GM18870 (cell line): ENCODE results near the gene NKIRAS2.

Experiments used
- ATAC-seq: cut with Tn5 transposase; IDR thresholded peaks from one replicate; pipeline ENCODE4 v1.9.1; 2021; ENCODE audit warnings: moderate library complexity; ENCODE audit not compliant: unreplicated experiment

NKIRAS2 gene

GRCh38 chr17:42019509-42020404, at the start of gene NKIRAS2:
Gene NKIRAS2 (plus strand): TSS chr17:42020090. CDS start chr17:42021578, 1,488 bp downstream.
- no peak for ATAC-seq

GRCh38 chr17:41970901-41971331, 49.0 kb upstream of the NKIRAS2 start:
- no peak for ATAC-seq

- ATAC-seq = no peak
These were observed 48.0 kb upstream of the NKIRAS2 start for GRCh38 chr17:41971721-41972523.

DNA sequence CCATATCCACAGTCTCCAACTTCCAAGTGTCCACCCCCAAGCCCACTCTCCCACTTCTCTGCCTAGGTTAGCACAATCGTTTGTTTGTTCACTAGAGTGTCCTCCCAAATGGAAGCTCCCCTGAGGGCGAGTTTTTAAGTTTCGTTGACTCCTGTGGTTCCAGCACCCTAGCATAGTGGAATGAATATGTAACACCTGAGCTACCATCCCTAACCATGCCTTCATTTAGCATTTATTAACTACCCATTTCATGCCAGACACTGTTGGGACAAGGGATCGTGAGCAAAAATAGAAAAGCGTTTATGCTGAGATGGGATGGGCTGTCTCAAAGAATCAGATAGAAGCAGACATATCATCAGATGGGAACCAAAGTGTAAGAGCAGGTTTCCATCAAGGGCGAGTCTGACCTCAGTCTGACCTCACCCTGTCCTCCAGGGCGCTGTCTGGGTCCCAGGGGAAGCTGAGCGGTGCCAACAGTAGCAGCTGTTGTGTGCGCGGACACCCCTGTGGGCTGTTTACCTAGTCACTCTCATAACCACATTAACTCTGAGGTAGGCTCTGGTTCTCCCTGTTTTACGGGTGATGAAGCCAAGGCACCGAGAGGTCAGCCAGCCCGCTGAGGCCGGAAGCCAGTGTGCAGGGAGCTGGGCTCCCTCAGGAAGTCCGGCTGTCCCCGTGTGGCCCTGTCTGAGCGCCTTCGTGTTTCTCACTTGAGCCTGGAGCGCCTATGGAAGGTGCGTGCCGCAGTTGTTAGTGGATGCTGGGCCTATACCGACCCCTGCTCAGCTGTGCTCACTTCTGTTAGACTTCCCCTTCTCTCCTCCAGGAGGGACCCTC, 47.1 kb upstream of the NKIRAS2 start:
- no peak for ATAC-seq

DNA sequence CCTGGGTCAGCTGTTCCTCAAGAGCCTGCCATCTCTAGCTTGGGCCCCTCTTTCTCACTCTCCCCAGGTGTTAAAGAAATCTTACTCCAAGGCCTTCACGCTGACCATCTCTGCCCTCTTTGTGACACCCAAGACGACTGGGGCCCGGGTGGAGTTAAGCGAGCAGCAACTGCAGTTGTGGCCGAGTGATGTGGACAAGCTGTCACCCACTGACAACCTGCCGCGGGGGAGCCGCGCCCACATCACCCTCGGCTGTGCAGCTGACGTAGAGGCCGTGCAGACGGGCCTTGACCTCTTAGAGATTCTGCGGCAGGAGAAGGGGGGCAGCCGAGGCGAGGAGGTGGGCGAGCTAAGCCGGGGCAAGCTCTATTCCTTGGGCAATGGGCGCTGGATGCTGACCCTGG, 46.5 kb upstream of the NKIRAS2 start:
- no peak for ATAC-seq

- no peak for ATAC-seq
These were observed 45.9 kb upstream of the NKIRAS2 start for GRCh38 chr17:41974031-41974430.

DNA sequence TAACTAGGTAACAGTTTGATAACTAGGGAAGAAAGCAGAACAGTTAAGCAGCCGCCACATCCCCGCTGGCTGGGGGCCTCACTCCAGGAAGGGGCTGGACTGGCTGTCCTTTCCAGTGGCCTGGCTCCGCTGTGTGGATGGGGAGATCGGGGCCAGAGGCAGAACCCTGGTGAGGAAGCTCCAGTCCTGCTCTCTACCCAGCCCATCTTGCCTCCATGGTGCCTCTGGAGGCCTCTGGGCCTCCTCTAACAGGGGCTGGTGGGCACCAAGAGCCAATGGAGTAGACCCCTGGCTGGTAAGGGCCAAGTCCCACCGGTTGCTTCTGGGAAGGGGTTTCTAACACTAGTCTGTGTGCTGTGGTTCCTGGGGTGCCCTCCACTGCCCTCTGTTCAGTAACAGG, 45.2 kb upstream of the NKIRAS2 start:
- no peak for ATAC-seq

DNA sequence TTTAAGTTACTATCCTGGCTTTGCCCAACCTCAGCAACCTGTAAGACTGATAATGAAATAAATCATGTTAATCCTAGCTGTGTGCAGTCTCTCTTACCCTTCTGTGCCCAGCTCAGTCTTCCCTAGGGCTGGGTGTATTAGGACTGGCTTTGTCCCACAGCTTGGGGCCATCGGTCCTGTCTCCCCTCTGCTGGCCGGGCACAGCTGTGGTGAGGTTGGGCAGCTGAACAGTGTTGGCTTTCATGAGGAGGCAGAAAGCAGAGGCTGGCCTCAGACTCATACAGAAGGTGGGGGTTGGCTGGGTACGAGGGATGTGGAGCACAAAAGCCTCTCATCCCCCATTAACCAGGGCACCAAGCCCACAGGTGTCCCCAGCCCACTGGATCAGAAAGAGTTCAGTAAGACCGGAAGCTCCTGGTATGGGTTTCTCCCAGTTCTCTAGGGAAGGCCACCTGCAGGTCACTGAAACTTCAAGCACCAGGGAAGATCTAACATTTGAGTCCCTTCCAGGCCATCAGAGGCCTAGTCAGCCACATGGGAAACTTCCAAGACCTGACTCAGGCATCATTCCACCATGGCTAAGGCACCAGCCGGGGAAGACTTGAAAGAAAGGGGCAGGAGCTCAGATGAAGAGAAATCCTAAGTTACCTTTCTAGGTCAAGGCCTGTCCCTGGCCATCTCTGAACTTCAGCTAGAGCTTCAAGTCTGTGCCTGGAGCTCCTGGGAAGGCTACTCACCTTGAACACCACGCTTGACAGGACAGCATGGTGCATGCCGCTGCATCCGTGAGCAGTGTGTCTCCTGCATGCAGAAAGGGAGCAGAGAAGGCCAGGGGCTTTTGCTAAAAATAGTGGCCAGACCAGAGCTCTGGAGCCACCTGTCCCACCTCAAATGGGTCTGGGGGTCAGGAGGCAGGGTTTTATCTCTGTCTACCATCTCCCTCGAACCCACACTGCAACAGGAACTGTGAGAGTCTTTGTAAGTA, 44.5 kb upstream of the NKIRAS2 start:
- ATAC-seq = no peak

DNA sequence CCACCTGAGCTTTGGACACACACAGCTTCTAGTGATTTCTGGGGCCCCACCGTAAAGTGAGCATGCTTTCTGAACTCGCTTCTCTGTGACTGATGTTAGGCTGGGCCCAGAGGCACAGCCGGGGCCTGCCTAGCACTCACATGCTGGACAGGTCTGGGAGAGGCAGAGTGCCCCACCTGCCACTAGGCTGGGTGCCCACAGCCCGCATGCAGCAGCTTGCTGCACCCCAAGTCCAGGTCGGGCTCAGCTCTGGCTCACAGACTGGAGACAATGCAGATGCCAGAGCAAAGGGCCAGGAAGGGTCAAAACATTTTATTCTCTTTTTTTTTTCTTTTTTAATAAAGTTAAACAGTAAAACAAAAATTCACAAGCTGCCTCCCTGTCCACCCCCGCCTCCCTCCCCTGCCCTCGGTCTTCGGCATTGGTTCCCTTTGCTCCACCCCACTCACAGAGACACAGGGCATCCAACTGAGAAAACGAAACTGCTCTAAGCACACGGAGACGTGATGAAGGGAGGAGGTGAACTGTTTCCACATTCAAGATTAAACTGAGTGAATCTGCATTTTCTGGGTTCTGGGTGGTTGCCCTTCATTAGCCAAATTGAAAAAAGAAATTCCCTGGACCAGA, 43.6 kb upstream of the NKIRAS2 start:
- no peak for ATAC-seq

GRCh38 chr17:41977991-41978390, 41.9 kb upstream of the NKIRAS2 start:
- no peak for ATAC-seq

DNA sequence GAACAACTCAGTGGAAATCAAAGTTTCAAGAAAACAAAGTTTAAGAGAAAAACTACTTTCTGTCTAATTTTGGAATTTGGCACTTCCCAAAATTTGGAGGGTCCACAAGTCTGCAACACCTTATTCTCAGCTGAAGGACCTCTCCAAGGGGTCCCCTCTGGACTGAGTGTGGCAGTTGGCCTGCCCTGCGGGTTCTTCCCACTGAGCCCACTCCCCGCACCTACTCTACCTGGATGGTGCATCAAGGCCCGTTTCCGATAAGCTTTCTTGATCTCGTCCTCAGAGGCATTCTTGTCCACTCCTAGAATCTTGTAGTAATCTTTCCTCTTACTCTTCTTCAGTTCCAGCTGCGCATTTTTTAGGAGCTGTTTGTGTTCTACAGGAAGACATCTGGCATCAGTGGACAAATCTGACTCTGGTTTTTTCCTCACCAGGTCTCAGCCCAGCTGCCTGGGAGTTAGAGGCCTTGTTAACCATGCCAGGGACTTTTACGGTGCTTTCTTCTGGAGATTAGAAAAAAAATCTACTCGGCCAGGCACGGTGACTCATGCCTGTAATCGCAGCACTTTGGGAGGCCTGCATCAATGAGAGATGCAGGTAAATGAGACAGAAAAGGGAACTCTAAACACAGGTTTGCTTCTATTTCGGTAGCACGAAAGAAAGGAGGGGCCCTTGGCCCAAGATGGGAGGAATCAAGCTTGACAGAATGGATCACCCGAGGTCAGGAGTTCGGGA, 37.7 kb upstream of the NKIRAS2 start:
- no peak for ATAC-seq

- no peak for ATAC-seq
These were observed 35.4 kb upstream of the NKIRAS2 start for GRCh38 chr17:41984454-41984853.

DNA sequence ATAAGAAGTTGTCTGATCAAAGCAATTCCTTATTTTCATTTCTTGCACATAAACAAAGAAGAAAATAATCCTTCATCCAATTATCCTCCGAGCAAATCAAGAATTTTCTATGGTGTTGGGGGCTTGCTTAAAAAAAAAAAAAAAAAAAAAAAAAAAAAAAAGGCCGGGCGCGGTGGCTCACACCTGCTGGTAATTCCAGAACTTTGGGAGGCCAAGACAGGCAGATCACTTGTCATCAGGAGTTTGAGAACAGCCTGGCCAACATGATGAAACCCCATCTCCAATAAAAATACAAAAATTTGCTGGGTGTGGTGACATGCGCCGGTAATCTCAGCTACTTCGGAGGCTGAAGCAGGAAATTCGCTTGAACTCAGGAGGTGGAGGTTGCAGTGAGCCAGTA, 34.0 kb upstream of the NKIRAS2 start:
- no peak for ATAC-seq

DNA sequence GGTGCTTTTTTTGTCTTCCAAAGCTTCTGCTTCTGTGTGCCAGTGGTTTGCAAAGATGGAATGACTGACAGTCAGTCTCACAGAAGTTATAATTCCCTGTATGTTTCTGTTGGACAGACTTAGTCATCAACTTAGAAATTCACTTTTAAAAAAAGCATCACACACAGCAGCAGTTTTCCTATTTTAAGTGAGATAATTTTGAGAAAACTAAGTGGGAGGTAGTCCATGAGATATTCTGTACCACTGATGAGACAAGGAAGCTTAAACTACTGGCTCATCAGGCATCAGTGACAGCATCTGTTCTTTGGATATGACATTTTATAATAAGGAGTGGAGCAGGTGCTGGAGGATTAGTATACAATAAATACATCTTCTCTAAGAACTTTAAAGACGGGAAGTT, 33.3 kb upstream of the NKIRAS2 start:
- ATAC-seq = no peak

- ATAC-seq = no peak
These were observed 32.2 kb upstream of the NKIRAS2 start for GRCh38 chr17:41987642-41988041.

DNA sequence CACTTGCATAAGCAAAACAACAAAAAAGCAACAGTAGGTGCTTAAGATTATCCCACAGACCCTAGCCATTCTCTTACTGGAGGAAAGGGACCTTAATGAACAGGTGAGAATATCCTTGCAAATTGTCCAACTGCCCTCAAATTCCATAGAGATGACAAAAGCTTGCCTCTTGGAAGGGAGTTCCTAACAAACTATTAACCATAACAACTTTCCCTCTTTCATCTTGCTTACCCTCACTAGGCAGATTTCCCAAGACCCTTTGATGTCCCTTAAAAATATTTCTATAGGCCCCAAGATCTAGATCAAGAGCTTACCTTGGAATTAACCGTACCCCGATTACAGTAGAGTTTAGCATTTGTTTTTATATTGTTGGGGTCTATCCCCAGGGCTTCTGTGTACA, 31.5 kb upstream of the NKIRAS2 start:
- no peak for ATAC-seq

DNA sequence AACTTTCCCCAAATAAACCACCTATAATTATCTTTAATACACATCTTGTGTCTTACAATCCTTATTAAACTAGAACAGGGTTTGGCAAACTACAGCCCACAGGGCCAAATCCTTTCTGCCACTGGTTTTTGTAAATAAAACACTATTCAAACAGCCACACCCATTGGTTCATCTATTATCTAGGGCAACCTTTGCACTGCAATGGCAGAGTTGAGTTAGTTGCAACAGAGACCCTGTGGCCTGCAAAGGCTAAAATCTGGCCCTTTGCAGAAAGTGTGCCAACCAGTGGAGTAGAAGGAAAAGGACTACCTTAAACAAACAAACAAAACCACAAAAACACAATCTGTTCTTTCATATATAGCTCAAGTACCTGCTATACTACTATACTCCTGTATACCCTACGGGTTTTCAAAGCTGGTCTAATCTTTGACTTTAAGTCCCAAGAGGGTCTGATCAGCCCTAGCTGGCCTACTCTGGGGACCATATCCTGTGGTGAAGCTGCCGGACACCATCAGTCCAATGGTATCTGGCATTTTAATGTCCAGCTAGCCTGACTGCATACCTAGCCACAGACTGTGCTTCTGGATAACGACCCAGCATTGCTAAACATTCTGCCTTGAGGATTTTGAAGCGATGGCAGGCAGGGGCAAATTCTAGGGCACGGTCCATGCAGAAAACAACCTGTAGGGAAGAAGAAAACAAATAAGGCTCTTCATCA, 30.0 kb upstream of the NKIRAS2 start:
- ATAC-seq = no peak

GRCh38 chr17:41992576-41992975, 27.3 kb upstream of the NKIRAS2 start:
- no peak for ATAC-seq
